PC-9 (cell line): ENCODE data around the gene KCNH1. TPM values are rescaled to one million over a fixed set of nuclear protein-coding genes. Genes with fewer than 3 reads are reported as not detected.

Experiments
- BruUV-seq: library from RNA; stranded (reverse); fragments of 400-500 nt; replicated peaks from 2 replicates; lab custom pipeline; 2021; lab: Mats Ljungman, UMichigan
- CTCF ChIA-PET: fragments of 300-600 bp; sonication (Branson Sonifier 250); formaldehyde crosslinking; loops from one replicate; lab custom pipeline; 2022; ENCODE audit warnings: antibody characterized with exemption; lab: Charles Lee
- POLR2A ChIA-PET: fragments of 300-600 bp; sonication (Branson Sonifier 250); formaldehyde crosslinking; loops from one replicate; lab custom pipeline; 2022; ENCODE audit warnings: antibody characterized with exemption; ENCODE audit not compliant: unreplicated experiment; lab: Charles Lee
- DNase-seq, 2 experiments: peaks; one replicate each; pipeline versions ENCODE4 v3.0.0 to v3.0.0-alpha.2; 2015 to 2022; ENCODE audit warnings: mixed read lengths in 1 of 2
- H2AFZ ChIP-seq: fragments of 200-600 bp; sonication (generic); 2 replicates; pipeline ENCODE4 v1.8.1; 2017; ENCODE audit warnings: antibody characterized with exemption
- H3F3A ChIP-seq: fragments of 200-600 bp; sonication (generic); 2 replicates; pipeline ENCODE4 v1.8.1; 2017; ENCODE audit warnings: antibody characterized with exemption, mild to moderate bottlenecking, low read depth; ENCODE audit not compliant: insufficient read depth
- H3K27ac ChIP-seq: fragments of 200-600 bp; sonication (generic); 2 replicates; pipeline ENCODE4 v1.6.1; 2016; ENCODE audit warnings: mixed run types
- H3K27me3 ChIP-seq: fragments of 200-600 bp; sonication (generic); 2 replicates; pipeline ENCODE4 v1.6.1; 2016; ENCODE audit warnings: low read depth, mixed run types; ENCODE audit not compliant: insufficient read depth
- H3K36me3 ChIP-seq: fragments of 200-600 bp; sonication (generic); 2 replicates; pipeline ENCODE4 v1.6.1; 2016; ENCODE audit warnings: low read depth, mixed run types
- H3K4me1 ChIP-seq: fragments of 200-600 bp; sonication (generic); replicated peaks from 2 replicates; pipeline ENCODE4 v1.6.1; 2016; ENCODE audit warnings: mixed run types; ENCODE audit not compliant: insufficient read depth
- H3K4me2 ChIP-seq: fragments of 200-600 bp; sonication (generic); 2 replicates; pipeline ENCODE4 v1.6.1; 2017; ENCODE audit warnings: mixed run types
- H3K4me3 ChIP-seq: fragments of 200-600 bp; sonication (generic); 2 replicates; pipeline ENCODE4 v1.6.1; 2016; ENCODE audit warnings: mixed run types
- H3K79me2 ChIP-seq: fragments of 200-600 bp; sonication (generic); 2 replicates; pipeline ENCODE4 v1.6.1; 2017; ENCODE audit warnings: low read depth, mixed run types
- H3K9me2 ChIP-seq: fragments of 200-600 bp; sonication (generic); 2 replicates; pipeline ENCODE4 v1.8.1; 2017; ENCODE audit warnings: mild to moderate bottlenecking; ENCODE audit not compliant: insufficient read depth
- H3K9me3 ChIP-seq: fragments of 200-600 bp; sonication (generic); 2 replicates; pipeline ENCODE4 v1.8.1; 2016; ENCODE audit warnings: low read depth; ENCODE audit not compliant: insufficient read depth
- H4K20me1 ChIP-seq: fragments of 200-600 bp; sonication (generic); 2 replicates; pipeline ENCODE4 v1.8.1; 2017; ENCODE audit not compliant: insufficient read depth
- EZH2 ChIP-seq: fragments of 200-600 bp; sonication (generic); IDR thresholded peaks from 2 replicates; pipeline ENCODE4 v1.8.0; 2017; ENCODE audit warnings: antibody characterized with exemption, low read depth
- intact Hi-C: fragments of 100-400 bp; cut with micrococcal nuclease; formaldehyde crosslinking; loops from one replicate; pipeline ENCODE4 v1.10.0; 2022; ENCODE audit not compliant: unreplicated experiment
- total RNA-seq: library from RNA; stranded (reverse); gene quantifications from 2 replicates; pipeline ENCODE4 v1.2.3, GENCODE V29; 2021
- TF ChIP-seq, protein P1 (sequence below): fragments of 200-600 bp; sonication (generic); conservative IDR thresholded peaks from 2 replicates; pipeline ENCODE4 v1.6.1; 2017; ENCODE audit warnings: mixed run types, antibody characterized with exemption, mild to moderate bottlenecking, moderate library complexity

The KCNH1 gene
- total RNA-seq, 1 experiment from 2014 or later, result not detected

- Histone ChIP-seq H3K9me3 (no peaks in the 10 kb centered on the region), H3F3A (no peaks in the 10 kb centered on the region), H3K36me3 (no peaks in the 10 kb centered on the region), H3K4me2 (no peak overlapping the region), H3K9me2 (no peaks in the 10 kb centered on the region), H3K27me3 (peaks cover 23% of the 10 kb centered on the region), H2AFZ (no peak overlapping the region), H3K4me3 (no peak overlapping the region), H3K79me2 (no peaks in the 10 kb centered on the region), H3K27ac (no peak overlapping the region), H3K4me1 (no peaks in the 10 kb centered on the region), H4K20me1 (no peaks in the 10 kb centered on the region)
- CTCF ChIA-PET, result no interaction called here
- no peak for TF ChIP-seq EZH2
- TF ChIP-seq, protein P1, sequence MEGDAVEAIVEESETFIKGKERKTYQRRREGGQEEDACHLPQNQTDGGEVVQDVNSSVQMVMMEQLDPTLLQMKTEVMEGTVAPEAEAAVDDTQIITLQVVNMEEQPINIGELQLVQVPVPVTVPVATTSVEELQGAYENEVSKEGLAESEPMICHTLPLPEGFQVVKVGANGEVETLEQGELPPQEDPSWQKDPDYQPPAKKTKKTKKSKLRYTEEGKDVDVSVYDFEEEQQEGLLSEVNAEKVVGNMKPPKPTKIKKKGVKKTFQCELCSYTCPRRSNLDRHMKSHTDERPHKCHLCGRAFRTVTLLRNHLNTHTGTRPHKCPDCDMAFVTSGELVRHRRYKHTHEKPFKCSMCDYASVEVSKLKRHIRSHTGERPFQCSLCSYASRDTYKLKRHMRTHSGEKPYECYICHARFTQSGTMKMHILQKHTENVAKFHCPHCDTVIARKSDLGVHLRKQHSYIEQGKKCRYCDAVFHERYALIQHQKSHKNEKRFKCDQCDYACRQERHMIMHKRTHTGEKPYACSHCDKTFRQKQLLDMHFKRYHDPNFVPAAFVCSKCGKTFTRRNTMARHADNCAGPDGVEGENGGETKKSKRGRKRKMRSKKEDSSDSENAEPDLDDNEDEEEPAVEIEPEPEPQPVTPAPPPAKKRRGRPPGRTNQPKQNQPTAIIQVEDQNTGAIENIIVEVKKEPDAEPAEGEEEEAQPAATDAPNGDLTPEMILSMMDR, result no peak
- no TSS peak for BruUV-seq
- intact Hi-C loops, result no loop called here
- peak in 1 of 2 experiments; percentile 41 for DNase-seq
- POLR2A ChIA-PET, result no interaction called here
These were observed 341.5 kb downstream of the KCNH1 start for GRCh38 chr1:210792250-210793102.

DNA sequence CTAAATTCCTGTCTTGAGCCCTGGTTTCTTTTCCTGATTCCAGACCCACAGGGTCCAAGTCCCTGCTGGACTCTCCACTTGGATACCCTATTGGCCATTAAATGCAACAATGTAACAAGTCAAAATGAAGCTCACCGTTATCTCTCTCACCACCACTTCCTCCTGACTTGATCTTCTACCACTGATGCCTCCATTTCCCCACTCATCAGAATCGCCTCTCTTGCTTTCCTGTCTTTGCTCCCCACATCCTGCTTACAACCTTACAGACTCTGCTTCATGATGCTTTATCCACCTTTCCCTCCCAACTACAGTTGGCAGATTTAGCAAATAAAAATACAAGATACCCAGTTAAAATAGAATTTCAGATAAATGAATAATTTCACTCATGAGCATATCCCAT, 343.8 kb downstream of the KCNH1 start:
- Histone ChIP-seq H3K9me2 (no peaks in the 10 kb centered on the region), H3K4me2 (no peak overlapping the region), H3F3A (no peaks in the 10 kb centered on the region), H3K36me3 (no peaks in the 10 kb centered on the region), H3K79me2 (no peaks in the 10 kb centered on the region), H3K4me3 (no peak overlapping the region), H2AFZ (no peak overlapping the region), H4K20me1 (no peaks in the 10 kb centered on the region), H3K4me1 (no peaks in the 10 kb centered on the region), H3K27ac (no peak overlapping the region), H3K9me3 (no peaks in the 10 kb centered on the region), H3K27me3 (peaks cover 17% of the 10 kb centered on the region)
- intact Hi-C loops, result no loop called here
- DNase-seq, result no peak
- CTCF ChIA-PET, result no interaction called here
- no peak for TF ChIP-seq EZH2
- TF ChIP-seq, protein P1, result no peak
- BruUV-seq, result no TSS peak
- POLR2A ChIA-PET, result no interaction called here

GRCh38 chr1:210787800-210788199, 346.1 kb downstream of the KCNH1 start:
- Histone ChIP-seq H3F3A (no peaks in the 10 kb centered on the region), H3K9me3 (no peaks in the 10 kb centered on the region), H3K4me3 (no peak overlapping the region), H3K27ac (no peak overlapping the region), H4K20me1 (no peaks in the 10 kb centered on the region), H3K79me2 (no peaks in the 10 kb centered on the region), H3K4me2 (no peak overlapping the region), H3K27me3 (peaks cover 25% of the 10 kb centered on the region), H3K36me3 (no peaks in the 10 kb centered on the region), H3K4me1 (no peaks in the 10 kb centered on the region), H3K9me2 (no peaks in the 10 kb centered on the region), H2AFZ (no peak overlapping the region)
- CTCF ChIA-PET, result no interaction called here
- no peak for DNase-seq
- BruUV-seq, result no TSS peak
- POLR2A ChIA-PET, result no interaction called here
- intact Hi-C loops, result no loop called here
- TF ChIP-seq, protein P1, result no peak
- no peak for TF ChIP-seq EZH2
